GM21447 (cell line): ENCODE data around the gene GGA1.

Experiments
- ATAC-seq: cut with Tn5 transposase; IDR thresholded peaks from one replicate; pipeline ENCODE4 v1.9.1; 2021; ENCODE audit not compliant: unreplicated experiment

Gene GGA1

DNA sequence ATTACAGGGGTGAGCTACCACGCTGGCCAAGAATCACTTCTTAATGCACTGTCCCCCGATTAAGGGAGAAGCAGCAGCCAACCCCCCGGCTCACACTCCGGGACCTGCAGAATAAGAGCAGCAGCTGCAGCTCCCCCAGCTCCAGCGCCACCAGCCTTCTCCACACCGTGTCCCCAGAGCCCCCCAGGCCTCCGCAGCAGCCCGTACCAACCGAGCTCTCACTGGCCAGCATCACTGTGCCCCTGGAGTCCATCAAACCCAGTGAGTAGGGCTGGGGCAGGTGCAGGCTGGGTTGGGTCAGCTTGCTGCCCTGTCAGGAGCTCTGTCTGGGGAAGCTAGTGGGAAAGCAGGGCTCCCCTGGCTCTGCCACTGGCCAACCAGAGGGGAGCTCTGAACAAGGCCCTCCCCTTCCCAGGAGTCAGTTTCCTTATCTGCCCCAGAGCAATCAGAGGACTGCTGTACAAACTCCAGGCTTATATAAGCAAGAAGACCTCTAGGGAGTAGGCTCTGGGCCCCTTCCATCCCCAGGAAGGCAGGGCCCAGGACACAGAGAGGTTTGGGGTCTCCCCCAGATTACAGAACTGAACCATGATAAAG is 22.3 kb downstream of the GGA1 start:
- ATAC-seq: no peak

- no peak for ATAC-seq
These were observed 23.0 kb downstream of the GGA1 start for GRCh38 chr22:37631448-37632173.

DNA sequence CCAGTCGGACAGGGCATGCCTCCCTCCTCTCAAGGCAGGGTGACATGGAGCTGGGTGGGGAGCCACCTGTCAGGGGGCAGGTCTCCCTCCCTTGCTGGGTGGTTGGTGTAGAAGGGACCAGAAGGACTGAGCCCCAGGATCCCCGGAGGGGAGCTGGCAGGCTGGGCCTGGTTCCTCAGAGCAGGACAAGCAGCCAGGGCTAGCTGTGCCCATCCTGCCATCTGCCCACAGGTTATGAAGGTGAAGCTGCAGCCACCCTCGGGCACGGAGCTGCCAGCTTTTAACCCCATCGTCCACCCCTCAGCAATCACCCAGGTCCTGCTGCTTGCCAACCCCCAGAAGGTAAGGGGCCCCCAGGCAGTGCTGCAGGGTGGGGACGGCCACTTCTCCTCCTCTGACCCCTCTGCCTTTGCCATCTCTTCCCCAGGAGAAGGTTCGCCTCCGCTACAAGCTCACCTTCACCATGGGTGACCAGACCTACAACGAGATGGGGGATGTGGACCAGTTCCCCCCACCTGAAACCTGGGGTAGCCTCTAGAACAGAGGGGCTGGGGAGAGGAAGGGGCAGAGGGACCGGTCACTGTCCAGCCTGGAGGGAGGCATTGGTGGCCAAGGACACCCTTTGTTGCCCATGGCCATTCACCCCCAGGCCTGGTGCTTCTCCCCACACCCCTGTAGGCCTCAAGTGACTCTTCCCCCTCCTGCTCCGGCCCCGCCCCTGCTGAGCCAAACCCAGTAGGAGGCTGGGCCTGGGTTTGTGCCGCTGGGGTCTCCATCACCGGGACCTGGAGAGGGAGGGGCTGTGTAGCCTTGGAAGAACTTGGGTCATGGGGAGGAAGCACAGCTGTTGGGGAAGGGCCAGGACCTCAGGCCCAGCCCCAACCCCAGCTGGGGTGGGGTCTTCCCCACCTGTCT is 23.8 kb downstream of the GGA1 start:
- no peak for ATAC-seq

DNA sequence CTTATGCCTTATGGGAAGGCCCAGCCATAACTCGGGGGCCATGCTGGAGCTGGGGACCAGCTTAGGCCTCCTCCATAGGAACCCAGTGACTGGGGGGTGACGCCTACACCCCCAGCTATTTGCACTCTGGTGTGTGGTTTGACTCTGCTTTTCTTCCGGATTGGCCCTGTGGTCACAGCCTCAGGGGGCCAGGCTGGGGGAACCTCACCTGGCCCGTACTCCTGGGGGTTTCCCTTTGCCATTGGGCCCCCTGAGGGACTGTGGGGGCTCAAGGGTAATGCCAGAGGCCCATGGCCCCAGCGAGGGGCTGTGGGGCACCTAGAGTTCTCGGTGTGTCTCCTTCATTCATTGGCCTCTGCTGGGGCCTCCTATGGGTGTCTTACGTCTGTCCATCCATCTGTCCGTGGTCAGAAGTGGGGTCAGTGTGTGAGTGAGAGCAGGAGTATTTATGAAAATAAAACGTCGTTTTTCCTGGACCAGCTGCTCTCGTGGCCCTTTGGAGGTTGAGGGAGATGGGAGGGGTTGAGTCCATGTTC is 24.5 kb downstream of the GGA1 start:
- peak; percentile 60 for ATAC-seq

- peak; percentile 48 for ATAC-seq
These were observed 25.2 kb downstream of the GGA1 start for GRCh38 chr22:37633625-37634416.

DNA sequence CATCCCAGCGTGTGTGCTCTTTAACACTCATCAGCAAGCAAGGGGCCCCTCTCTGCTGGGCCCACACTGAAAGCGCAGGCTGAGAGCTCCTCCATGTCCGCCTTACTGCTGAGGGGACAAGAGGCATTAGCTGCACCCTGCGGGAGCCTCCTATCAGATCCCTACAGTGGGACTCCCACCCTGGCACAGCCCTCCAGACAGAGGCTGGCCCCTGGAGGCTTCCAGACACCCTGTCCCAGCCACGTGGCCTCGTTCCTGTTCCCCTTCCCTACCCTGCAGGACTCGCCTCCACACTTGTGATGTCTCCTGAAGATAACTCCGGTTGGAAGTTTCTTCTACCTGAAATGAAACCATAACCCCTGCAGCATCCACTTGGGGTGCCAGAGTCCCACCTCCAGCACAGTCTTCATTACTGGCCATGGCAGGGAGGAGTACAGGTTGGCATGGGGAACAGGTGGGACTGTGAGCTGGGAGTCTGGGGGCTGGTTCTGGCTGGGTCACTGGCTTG is 25.8 kb downstream of the GGA1 start:
- ATAC-seq: no peak

DNA sequence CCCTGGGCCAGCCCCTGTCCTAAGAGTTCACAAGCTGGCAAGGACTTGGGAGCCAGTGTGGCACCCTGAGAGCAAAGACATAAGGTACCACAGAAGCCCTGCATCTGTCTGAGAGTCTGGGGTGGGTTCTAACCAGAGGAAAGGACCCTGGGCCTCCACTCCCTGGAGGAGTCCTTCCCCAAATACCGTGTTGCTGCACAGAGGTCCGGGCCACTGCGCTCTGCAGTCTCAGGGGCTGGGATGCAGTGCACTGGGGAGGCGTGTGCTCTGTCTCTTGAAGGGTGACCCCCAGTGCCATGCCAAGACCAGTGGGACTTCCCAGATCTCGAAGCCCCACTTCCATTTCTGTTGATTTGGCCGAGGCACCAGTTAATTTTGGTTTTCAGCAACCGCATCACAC is 26.5 kb downstream of the GGA1 start:
- ATAC-seq: no peak

GRCh38 chr22:37636186-37636948 is 27.7 kb downstream of the GGA1 start:
- ATAC-seq: no peak

GRCh38 chr22:37636949-37637273 is 28.3 kb downstream of the GGA1 start:
- no peak for ATAC-seq

GRCh38 chr22:37638391-37639069 is 29.9 kb downstream of the GGA1 start:
- no peak for ATAC-seq

- ATAC-seq: no peak
These were observed 30.6 kb downstream of the GGA1 start, which contains the start of gene SH3BP1 for GRCh38 chr22:37639070-37639760. SH3BP1 (plus strand) TSS chr22:37639669; CDS start chr22:37639788, 119 bp downstream.

DNA sequence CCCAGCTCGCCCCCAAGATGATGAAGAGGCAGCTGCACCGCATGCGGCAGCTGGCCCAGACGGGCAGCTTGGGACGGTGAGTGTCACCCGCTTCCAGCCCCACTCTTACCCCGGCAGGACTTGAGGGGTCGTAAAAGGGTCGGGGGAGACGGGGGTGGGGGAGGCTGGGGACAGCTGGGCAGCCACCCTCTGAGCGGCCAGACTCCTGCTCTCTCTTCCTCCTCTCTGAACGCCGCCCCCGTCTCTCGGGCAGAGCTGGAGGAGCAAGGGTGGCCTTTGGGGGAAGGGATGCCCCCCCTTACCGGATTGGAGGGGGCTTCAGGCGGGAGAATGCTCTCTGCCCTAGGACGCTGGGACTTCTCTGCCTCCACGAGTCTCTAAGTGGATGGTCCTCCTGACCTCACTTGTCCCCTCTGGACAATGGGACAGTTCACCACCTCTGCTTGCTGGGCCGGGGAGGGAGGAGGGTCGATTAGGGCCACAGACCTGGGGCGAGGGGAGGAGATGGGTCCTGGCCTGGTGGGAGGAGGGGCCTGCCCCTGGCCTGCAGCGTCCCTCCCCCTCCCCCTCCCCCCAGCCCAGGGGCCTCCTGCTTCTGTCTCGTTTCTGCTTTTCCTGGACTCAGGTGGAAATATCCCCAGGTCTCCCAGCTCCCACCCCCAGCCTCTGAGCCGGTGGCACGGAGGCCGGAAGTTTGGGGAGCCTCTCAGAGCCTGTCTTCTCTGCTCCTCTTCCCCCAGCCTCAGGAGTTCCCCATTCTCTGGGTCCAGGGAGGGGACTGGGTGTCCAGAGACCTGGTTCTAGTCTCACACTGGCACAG is 31.3 kb downstream of the GGA1 start:
- ATAC-seq: no peak

DNA sequence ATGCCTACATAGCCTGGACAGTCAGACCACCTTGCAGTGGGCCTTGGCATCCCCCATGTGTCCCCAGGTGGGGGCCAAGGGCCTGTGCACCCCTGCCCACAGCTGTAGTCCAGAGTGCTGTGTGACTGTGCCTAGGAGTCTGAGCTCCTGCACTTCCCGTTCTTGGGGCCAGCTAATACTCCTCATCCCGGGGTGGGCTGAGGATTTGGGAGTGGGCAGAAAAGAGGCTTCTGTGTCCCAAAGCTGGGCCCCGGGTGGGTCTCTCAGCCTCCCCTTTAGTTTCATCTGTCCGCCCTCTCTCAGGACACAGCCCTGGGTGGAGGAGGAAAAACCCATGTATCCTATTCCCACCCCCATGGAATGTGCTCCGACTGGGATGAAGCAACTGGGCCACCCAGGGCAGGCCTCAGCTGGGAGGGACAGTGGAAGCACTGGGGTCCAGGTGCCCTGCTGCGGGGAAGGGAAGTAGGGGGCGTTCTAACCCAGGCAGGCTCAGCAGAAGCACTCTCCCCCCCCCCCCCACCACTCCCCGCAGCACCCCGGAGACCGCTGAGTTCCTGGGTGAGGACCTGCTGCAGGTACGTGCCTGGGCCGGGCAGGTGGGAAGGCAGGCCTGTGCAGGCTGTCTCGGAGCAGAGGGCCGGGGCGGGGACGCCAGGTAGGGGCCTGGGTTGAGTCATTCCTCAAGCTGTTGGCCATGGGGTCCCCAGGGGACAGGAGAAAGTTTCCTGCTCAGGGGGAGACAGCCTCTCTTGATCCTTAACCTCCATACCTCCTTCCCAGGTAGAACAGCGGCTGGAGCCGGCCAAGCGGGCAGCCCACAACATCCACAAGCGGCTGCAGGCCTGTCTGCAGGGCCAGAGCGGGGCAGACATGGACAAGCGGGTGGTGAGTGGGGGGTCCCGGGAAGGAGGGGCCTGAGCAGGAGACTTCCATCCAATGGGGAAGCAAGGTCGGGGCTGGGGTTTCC is 32.2 kb downstream of the GGA1 start:
- ATAC-seq: no peak

DNA sequence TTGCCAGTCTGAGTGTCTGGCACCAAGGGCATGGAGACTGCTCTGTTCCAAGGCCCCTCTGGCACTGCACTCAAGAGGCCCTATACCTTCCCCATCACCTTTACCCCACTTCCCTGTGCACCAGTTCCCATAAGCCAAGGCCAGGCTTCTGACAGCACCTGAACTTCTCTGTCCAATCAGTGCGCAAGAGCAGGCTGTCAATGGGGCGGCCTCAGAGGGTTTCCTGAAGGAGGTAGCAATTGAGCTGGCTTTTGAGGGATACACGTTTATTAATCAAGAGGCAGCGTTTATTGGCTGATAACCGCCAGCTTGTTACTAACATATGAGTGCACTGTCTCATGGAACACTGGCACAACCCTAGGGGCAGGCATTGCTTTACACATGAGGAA is 32.9 kb downstream of the GGA1 start:
- ATAC-seq: no peak

GRCh38 chr22:37643225-37643847 is 34.7 kb downstream of the GGA1 start:
- no peak for ATAC-seq

DNA sequence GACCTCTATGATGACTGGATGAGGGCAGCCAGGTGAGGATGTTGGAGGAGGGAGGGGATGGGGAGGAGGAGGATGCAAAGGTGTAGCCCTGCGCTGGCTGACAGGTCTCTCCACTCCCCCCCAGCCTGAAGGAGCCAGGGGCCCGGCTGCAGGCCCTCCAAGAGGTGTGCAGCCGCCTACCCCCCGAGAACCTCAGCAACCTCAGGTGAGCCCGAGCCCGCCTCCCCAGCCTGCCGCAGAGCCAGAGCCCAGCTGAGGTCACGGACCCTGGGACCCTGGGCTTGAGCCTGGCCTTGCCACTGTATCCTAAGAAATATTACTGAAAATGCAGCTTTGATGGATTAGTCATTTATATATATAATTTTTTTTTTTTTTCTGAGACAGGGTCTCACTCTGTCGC is 38.7 kb downstream of the GGA1 start:
- ATAC-seq: no peak
